KMS-11 (cell line): Measurements from ENCODE around the gene TMEM219.

Experiments
- H2AFZ ChIP-seq: fragments of 200-600 bp; sonication (generic); 2 replicates; pipeline ENCODE4 v1.6.1; 2016; ENCODE audit warnings: antibody characterized with exemption, mixed run types, low read depth
- H3K27ac ChIP-seq: fragments of 200-600 bp; sonication (generic); 2 replicates; pipeline ENCODE4 v1.6.1; 2016; ENCODE audit warnings: mild to moderate bottlenecking, mixed run types
- H3K27me3 ChIP-seq: fragments of 200-600 bp; sonication (generic); 2 replicates; pipeline ENCODE4 v1.6.1; 2017; ENCODE audit warnings: mild to moderate bottlenecking, low read depth, mixed run types, moderate library complexity; ENCODE audit not compliant: insufficient read depth
- H3K36me3 ChIP-seq: fragments of 200-600 bp; sonication (generic); 2 replicates; pipeline ENCODE4 v1.6.1; 2017; ENCODE audit warnings: mild to moderate bottlenecking, mixed run types; ENCODE audit not compliant: insufficient read depth
- H3K4me1 ChIP-seq: fragments of 200-600 bp; sonication (generic); 2 replicates; pipeline ENCODE4 v1.6.1; 2016; ENCODE audit warnings: mild to moderate bottlenecking, low read depth, mixed run types; ENCODE audit not compliant: poor library complexity, severe bottlenecking
- H3K4me2 ChIP-seq: fragments of 200-600 bp; sonication (generic); 2 replicates; pipeline ENCODE4 v1.7.0; 2016; ENCODE audit warnings: mild to moderate bottlenecking, mixed run types
- H3K4me3 ChIP-seq: fragments of 200-600 bp; sonication (generic); IDR thresholded peaks from 2 replicates; pipeline ENCODE4 v1.6.1; 2017; ENCODE audit warnings: low read depth, low read length, mixed read lengths; ENCODE audit not compliant: insufficient read depth
- H3K79me2 ChIP-seq: fragments of 200-600 bp; sonication (generic); 2 replicates; pipeline ENCODE4 v1.6.1; 2016; ENCODE audit warnings: low read depth, mixed run types; ENCODE audit not compliant: insufficient read depth
- H3K9ac ChIP-seq: fragments of 200-600 bp; sonication (generic); 2 replicates; pipeline ENCODE4 v1.6.1; 2016; ENCODE audit warnings: mild to moderate bottlenecking, mixed run types
- H4K20me1 ChIP-seq: fragments of 200-600 bp; sonication (generic); 2 replicates; pipeline ENCODE4 v1.6.1; 2016; ENCODE audit warnings: mild to moderate bottlenecking, mixed run types; ENCODE audit not compliant: insufficient read depth
- CTCF ChIP-seq: fragments of 200-600 bp; sonication (generic); conservative IDR thresholded peaks from 2 replicates; pipeline ENCODE4 v1.6.1; 2017; ENCODE audit warnings: low read depth, mild to moderate bottlenecking, antibody characterized with exemption, low read length, moderate library complexity, mixed read lengths

Gene TMEM219

DNA sequence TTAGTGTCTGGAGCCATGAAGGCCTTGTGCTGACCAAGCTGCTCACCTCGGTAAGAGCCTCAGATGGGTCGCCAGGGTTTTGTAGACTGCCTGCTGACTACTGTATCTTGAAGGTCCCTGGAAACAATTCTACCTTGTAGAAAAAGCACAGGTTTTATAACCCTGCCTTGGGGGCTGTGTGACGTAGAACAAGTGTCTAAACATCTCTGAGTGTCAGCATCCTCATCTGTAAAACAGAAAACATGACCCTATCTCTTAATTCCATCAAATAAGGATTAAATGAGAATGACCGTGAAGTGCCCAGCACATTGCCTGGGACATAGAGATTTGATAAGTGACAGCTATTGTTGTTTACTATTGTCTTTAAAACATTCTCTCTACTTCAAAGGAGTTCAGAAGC, 6.3 kb downstream of the TMEM219 start:
- H3K36me3 ChIP-seq: no peaks in the 10 kb centered on the region
- H4K20me1 ChIP-seq: no peaks in the 10 kb centered on the region
- H3K4me1 ChIP-seq: peaks cover 3% of the 10 kb centered on the region
- H3K4me2 ChIP-seq: no peak overlapping the region
- no peak overlapping the region for H3K4me3 ChIP-seq
- TF ChIP-seq CTCF: no peak
- H3K79me2 ChIP-seq: no peaks in the 10 kb centered on the region
- H2AFZ ChIP-seq: no peak overlapping the region
- no peak overlapping the region for H3K9ac ChIP-seq
- no peak overlapping the region for H3K27ac ChIP-seq
- no peaks in the 10 kb centered on the region for H3K27me3 ChIP-seq

DNA sequence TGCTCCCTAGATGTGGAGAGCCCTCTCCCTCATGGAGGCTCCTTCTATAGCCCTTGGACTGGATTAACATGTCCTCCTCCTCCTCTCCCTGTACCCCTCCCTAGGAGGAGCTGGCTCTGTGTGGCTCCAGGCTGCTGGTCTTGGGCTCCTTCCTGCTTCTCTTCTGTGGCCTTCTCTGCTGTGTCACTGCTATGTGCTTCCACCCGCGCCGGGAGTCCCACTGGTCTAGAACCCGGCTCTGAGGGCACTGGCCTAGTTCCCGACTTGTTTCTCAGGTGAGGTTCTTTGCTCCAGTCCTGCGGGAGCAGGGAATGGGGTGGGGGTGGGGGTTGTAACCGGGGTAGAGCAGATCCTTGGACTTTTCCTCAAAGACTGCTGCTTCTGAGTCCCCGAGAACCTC, 9.4 kb downstream of the TMEM219 start:
- Histone ChIP-seq H3K36me3 (no peaks in the 10 kb centered on the region), H4K20me1 (no peaks in the 10 kb centered on the region)
- no peak for TF ChIP-seq CTCF

GRCh38 chr16:29972500-29972899, 10.6 kb downstream of the TMEM219 start:
- Histone ChIP-seq H3K27me3 (no peaks in the 10 kb centered on the region), H3K79me2 (peaks cover 25% of the 10 kb centered on the region), H3K36me3 (no peaks in the 10 kb centered on the region), H4K20me1 (no peaks in the 10 kb centered on the region), H3K4me3 (no peak overlapping the region), H3K27ac (no peak overlapping the region), H2AFZ (peak overlapping the region; percentile 69; the same call in 1 of the 2 replicates), H3K9ac (no peak overlapping the region), H3K4me1 (peaks cover 22% of the 10 kb centered on the region), H3K4me2 (no peak overlapping the region)
- no peak for TF ChIP-seq CTCF

More for the DNA sequence above, 9.4 kb downstream of the TMEM219 start:
- Histone ChIP-seq H3K4me2 (no peak overlapping the region), H2AFZ (no peak overlapping the region), H3K9ac (no peak overlapping the region), H3K4me3 (no peak overlapping the region), H3K79me2 (peaks cover 25% of the 10 kb centered on the region), H3K27ac (no peak overlapping the region), H3K27me3 (no peaks in the 10 kb centered on the region), H3K4me1 (peaks cover 20% of the 10 kb centered on the region)

GRCh38 chr16:29972992-29973383, 11.1 kb downstream of the TMEM219 start:
- no peaks in the 10 kb centered on the region for H3K36me3 ChIP-seq
- no peak overlapping the region for H3K27ac ChIP-seq
- no peak for TF ChIP-seq CTCF
- H3K4me3 ChIP-seq: no peak overlapping the region
- peak overlapping the region; percentile 14; the same call in 1 of the 2 replicates for H3K4me2 ChIP-seq
- peak overlapping the region; percentile 69 for H2AFZ ChIP-seq
- no peak overlapping the region for H3K9ac ChIP-seq
- peaks cover 22% of the 10 kb centered on the region for H3K4me1 ChIP-seq
- no peaks in the 10 kb centered on the region for H4K20me1 ChIP-seq
- H3K79me2 ChIP-seq: peaks cover 25% of the 10 kb centered on the region
- no peaks in the 10 kb centered on the region for H3K27me3 ChIP-seq
